Gastroesophageal sphincter (tissue), 3 donors: ENCODE data around the gene PARD6B.

Source experiments
- EP300 ChIP-seq: sonication (generic); formaldehyde crosslinking; IDR thresholded peaks from one replicate; pipeline ENCODE4 v1.6.1; 2017; ENCODE audit warnings: antibody characterized with exemption, mild to moderate bottlenecking
- POLR2A ChIP-seq, 2 donors: fragments of 450-650 bp; IDR thresholded peaks; one replicate each; pipeline ENCODE4 v1.6.1; 2017; ENCODE audit warnings: antibody characterized with exemption in 2 of 2, mild to moderate bottlenecking in 2 of 2, moderate library complexity in 1 of 2
- POLR2AphosphoS5 ChIP-seq: sonication (generic); formaldehyde crosslinking; IDR thresholded peaks from one replicate; pipeline ENCODE4 v1.6.1; 2017; ENCODE audit warnings: antibody characterized with exemption
- TF ChIP-seq, protein P1 (sequence below), 4 experiments: fragments of 200-600 bp in 2 of 4; fragments of 450-650 bp in 2 of 4; sonication (generic) in 1 of 4; IDR thresholded peaks; one replicate each; pipeline ENCODE4 v1.5.1; 2017 to 2019; ENCODE audit warnings: antibody characterized with exemption in 4 of 4, mild to moderate bottlenecking in 2 of 4, moderate library complexity in 2 of 4

DNA sequence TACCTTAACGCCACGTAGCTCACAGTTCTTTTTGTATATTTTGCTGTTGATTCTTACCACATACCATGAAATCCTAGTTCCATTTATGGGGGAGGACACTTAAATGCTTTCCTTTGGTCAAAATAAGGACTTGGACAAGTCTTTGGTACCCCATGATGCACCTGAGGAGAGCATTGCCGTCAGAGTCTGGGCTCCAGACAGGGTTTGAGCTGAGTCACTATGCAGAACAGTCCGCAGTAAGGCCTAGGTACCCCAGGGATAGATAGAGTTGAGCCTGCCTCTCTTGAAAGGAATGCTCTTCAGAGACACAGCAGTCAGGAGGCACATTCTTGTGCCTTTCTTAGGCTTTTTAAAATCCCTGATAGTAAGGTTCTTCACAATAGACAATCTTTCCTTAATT lies 6.0 kb downstream of the PARD6B start:
- TF ChIP-seq POLR2AphosphoS5 (no peak), POLR2A (IDR thresholded peaks at IDR 0.05) (no peak), EP300 (no peak)
- TF ChIP-seq, protein P1, sequence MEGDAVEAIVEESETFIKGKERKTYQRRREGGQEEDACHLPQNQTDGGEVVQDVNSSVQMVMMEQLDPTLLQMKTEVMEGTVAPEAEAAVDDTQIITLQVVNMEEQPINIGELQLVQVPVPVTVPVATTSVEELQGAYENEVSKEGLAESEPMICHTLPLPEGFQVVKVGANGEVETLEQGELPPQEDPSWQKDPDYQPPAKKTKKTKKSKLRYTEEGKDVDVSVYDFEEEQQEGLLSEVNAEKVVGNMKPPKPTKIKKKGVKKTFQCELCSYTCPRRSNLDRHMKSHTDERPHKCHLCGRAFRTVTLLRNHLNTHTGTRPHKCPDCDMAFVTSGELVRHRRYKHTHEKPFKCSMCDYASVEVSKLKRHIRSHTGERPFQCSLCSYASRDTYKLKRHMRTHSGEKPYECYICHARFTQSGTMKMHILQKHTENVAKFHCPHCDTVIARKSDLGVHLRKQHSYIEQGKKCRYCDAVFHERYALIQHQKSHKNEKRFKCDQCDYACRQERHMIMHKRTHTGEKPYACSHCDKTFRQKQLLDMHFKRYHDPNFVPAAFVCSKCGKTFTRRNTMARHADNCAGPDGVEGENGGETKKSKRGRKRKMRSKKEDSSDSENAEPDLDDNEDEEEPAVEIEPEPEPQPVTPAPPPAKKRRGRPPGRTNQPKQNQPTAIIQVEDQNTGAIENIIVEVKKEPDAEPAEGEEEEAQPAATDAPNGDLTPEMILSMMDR (IDR thresholded peaks at IDR 0.05), result no peak
